Smooth muscle cell (in vitro differentiated cells): Measurements from ENCODE around the gene DGKH. TPM values are rescaled to one million over a fixed set of nuclear protein-coding genes. Genes with fewer than 3 reads are reported as not detected.
"Not testable (repeated sequence)": the region's sequence is repeated elsewhere in the genome, so short reads cannot be mapped to it uniquely, and the experiment has no call there.

Source experiments
- DNase-seq: peaks from one replicate; lab custom pipeline; 2025; ENCODE audit not compliant: unreplicated experiment; lab: John Stamatoyannopoulos, UW
- H2AFZ ChIP-seq: fragments of 200-600 bp; sonication (generic); 2 replicates; pipeline ENCODE4 v1.6.0; 2016; ENCODE audit warnings: antibody characterized with exemption, low read depth, mild to moderate bottlenecking
- H3F3A ChIP-seq: fragments of 200-600 bp; sonication (generic); 2 replicates; pipeline ENCODE4 v1.6.0; 2017; ENCODE audit warnings: antibody characterized with exemption, low read depth
- H3K27ac ChIP-seq: fragments of 200-600 bp; sonication (generic); 2 replicates; pipeline ENCODE4 v1.5.1; 2016; ENCODE audit warnings: low read depth, mild to moderate bottlenecking
- H3K27me3 ChIP-seq: fragments of 200-600 bp; sonication (generic); 2 replicates; pipeline ENCODE4 v1.6.1; 2016; ENCODE audit warnings: low read depth, mild to moderate bottlenecking
- H3K36me3 ChIP-seq: fragments of 200-600 bp; sonication (generic); 2 replicates; pipeline ENCODE4 v1.5.1; 2016; ENCODE audit warnings: low read depth
- H3K4me1 ChIP-seq: fragments of 200-600 bp; sonication (generic); 2 replicates; pipeline ENCODE4 v1.5.1; 2016; ENCODE audit warnings: low read depth
- H3K4me2 ChIP-seq: fragments of 200-600 bp; sonication (generic); 2 replicates; pipeline ENCODE4 v1.6.0; 2016; ENCODE audit warnings: mild to moderate bottlenecking
- H3K4me3 ChIP-seq: fragments of 200-600 bp; sonication (generic); 2 replicates; pipeline ENCODE4 v1.5.1; 2016; ENCODE audit warnings: mild to moderate bottlenecking
- H3K79me2 ChIP-seq: fragments of 200-600 bp; sonication (generic); 2 replicates; pipeline ENCODE4 v1.6.0; 2016; ENCODE audit warnings: low read depth, mild to moderate bottlenecking
- H3K9ac ChIP-seq: fragments of 200-600 bp; sonication (generic); 2 replicates; pipeline ENCODE4 v1.6.0; 2016; ENCODE audit warnings: low read depth
- H3K9me3 ChIP-seq: fragments of 200-600 bp; sonication (generic); replicated peaks from 2 replicates; pipeline ENCODE4 v1.5.1; 2016; ENCODE audit warnings: low read depth
- H4K20me1 ChIP-seq: fragments of 200-600 bp; sonication (generic); 2 replicates; pipeline ENCODE4 v1.6.0; 2016; ENCODE audit warnings: low read depth
- WGBS: methylation state at CpG from one replicate; pipeline ENCODE4 v1.1.7; 2016; ENCODE audit warnings: low lambda C conversion rate; 5-methylcytosine and 5-hydroxymethylcytosine counted together
- polyA plus RNA-seq: library from polyadenylated mRNA; unstranded; fragments of >200 nt; fragmentation: Nextera tagmentation; extraction: Ambion mirVana; gene quantifications from 2 replicates; pipeline ENCODE4 v1.2.1, GENCODE V29; 2016
- total RNA-seq: library from RNA; depleted of rRNA; stranded (reverse); fragments of >200 nt; gene quantifications from 2 replicates; pipeline ENCODE4 v1.2.3, GENCODE V29; 2014
- TF ChIP-seq, protein P1 (sequence below): fragments of 200-600 bp; sonication (generic); IDR thresholded peaks from 2 replicates; pipeline ENCODE4 v1.5.1; 2017; ENCODE audit warnings: borderline replicate concordance, mild to moderate bottlenecking, antibody characterized with exemption; ENCODE audit not compliant: insufficient read depth, poor library complexity, severe bottlenecking

DGKH gene
- total and polyA plus RNA-seq, 2 experiments from 2014 or later, result 1.3 to 6.8 TPM

GRCh38 chr13:42140494-42140893, 92.0 kb downstream of the DGKH start:
- DNase-seq, result no peak
- TF ChIP-seq, protein P1, sequence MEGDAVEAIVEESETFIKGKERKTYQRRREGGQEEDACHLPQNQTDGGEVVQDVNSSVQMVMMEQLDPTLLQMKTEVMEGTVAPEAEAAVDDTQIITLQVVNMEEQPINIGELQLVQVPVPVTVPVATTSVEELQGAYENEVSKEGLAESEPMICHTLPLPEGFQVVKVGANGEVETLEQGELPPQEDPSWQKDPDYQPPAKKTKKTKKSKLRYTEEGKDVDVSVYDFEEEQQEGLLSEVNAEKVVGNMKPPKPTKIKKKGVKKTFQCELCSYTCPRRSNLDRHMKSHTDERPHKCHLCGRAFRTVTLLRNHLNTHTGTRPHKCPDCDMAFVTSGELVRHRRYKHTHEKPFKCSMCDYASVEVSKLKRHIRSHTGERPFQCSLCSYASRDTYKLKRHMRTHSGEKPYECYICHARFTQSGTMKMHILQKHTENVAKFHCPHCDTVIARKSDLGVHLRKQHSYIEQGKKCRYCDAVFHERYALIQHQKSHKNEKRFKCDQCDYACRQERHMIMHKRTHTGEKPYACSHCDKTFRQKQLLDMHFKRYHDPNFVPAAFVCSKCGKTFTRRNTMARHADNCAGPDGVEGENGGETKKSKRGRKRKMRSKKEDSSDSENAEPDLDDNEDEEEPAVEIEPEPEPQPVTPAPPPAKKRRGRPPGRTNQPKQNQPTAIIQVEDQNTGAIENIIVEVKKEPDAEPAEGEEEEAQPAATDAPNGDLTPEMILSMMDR, result no peak
- Histone ChIP-seq H3K36me3 (no peaks in the 10 kb centered on the region), H3K9ac (no peak overlapping the region), H3K27ac (no peak overlapping the region), H3K9me3 (no peaks in the 10 kb centered on the region), H4K20me1 (no peaks in the 10 kb centered on the region), H3K27me3 (no peaks in the 10 kb centered on the region), H3K79me2 (no peaks in the 10 kb centered on the region), H3K4me3 (no peak overlapping the region), H3F3A (no peaks in the 10 kb centered on the region), H3K4me2 (no peak overlapping the region), H3K4me1 (no peaks in the 10 kb centered on the region), H2AFZ (no peak overlapping the region)
- 71% methylated on average over 2 of the region's 2 CpGs for WGBS

GRCh38 chr13:42141052-42141451, 92.6 kb downstream of the DGKH start:
- H3K4me3 ChIP-seq, H3K4me1 ChIP-seq, H3K27me3 ChIP-seq, DNase-seq, H3K27ac ChIP-seq, H2AFZ ChIP-seq, H3K9ac ChIP-seq, H3K36me3 ChIP-seq, H3K79me2 ChIP-seq, H3F3A ChIP-seq, H3K9me3 ChIP-seq, H3K4me2 ChIP-seq, H4K20me1 ChIP-seq: not testable (repeated sequence)
- WGBS, result 100% methylated on average over 1 of the region's 2 CpGs

GRCh38 chr13:42146359-42146758, 97.9 kb downstream of the DGKH start:
- Histone ChIP-seq H3K4me2 (no peak overlapping the region), H3K27me3 (no peaks in the 10 kb centered on the region), H3K36me3 (no peaks in the 10 kb centered on the region), H3K27ac (no peak overlapping the region), H3F3A (no peaks in the 10 kb centered on the region), H4K20me1 (no peaks in the 10 kb centered on the region), H2AFZ (no peak overlapping the region), H3K79me2 (no peaks in the 10 kb centered on the region), H3K9ac (no peak overlapping the region), H3K4me3 (no peak overlapping the region), H3K4me1 (no peaks in the 10 kb centered on the region), H3K9me3 (no peaks in the 10 kb centered on the region)
- 91% methylated on average over 2 of the region's 2 CpGs for WGBS
- DNase-seq, result no peak
- TF ChIP-seq, protein P1, result no peak

DNA sequence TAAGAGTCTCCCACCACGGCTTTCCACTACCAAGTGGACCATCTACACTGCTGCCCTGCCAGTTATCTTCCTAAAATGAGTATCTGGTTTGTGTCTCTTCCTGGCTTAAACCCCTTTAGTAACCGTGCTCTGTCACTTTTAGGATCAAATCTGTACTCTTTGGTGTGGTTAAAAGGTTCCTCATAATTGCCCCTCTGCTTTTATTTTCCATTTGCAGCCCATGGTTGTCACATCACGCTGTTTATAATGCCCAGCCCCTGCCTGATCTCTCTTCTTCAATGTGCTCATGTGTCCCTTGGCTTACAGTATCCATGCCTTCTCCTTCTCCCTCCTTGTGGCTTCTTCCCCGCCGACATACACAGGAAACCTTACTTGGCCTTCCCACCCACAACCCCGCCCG, 100.1 kb downstream of the DGKH start:
- DNase-seq, result no peak
- H3K4me2 ChIP-seq, result no peak overlapping the region
- WGBS, result 62% methylated on average over 7 of the region's 7 CpGs
- H3K9ac ChIP-seq, result no peak overlapping the region
- H3K27me3 ChIP-seq, result no peaks in the 10 kb centered on the region
- H3F3A ChIP-seq, result no peaks in the 10 kb centered on the region
- H3K9me3 ChIP-seq, result no peaks in the 10 kb centered on the region
- H3K79me2 ChIP-seq, result no peaks in the 10 kb centered on the region
- no peak overlapping the region for H3K27ac ChIP-seq
- TF ChIP-seq, protein P1, result no peak
- H4K20me1 ChIP-seq, result no peaks in the 10 kb centered on the region
- H2AFZ ChIP-seq, result no peak overlapping the region
- peaks cover 11% of the 10 kb centered on the region for H3K4me1 ChIP-seq
- no peaks in the 10 kb centered on the region for H3K36me3 ChIP-seq
- no peak overlapping the region for H3K4me3 ChIP-seq
